ENCODE data around the gene ADAMTSL1.
"Not testable (repeated sequence)": the region's sequence is repeated elsewhere in the genome, so short reads cannot be mapped to it uniquely, and the experiment has no call there.

Gene ADAMTSL1

GRCh38 chr9:18922161-18922885, 448.4 kb downstream of the ADAMTSL1 start:
- no peak for DNase-seq

- no peak for DNase-seq
Observed at GRCh38 chr9:18923167-18923566, 449.2 kb downstream of the ADAMTSL1 start.

- DNase-seq = no peak
Observed at GRCh38 chr9:18923671-18924430, 449.9 kb downstream of the ADAMTSL1 start.

GRCh38 chr9:18925880-18926279, 451.9 kb downstream of the ADAMTSL1 start:
- DNase-seq = no peak

GRCh38 chr9:18926513-18926912, 452.6 kb downstream of the ADAMTSL1 start:
- DNase-seq = no peak

GRCh38 chr9:18928711-18929110, 454.8 kb downstream of the ADAMTSL1 start:
- no peak for DNase-seq

GRCh38 chr9:18930611-18931010, 456.7 kb downstream of the ADAMTSL1 start:
- DNase-seq = not testable (repeated sequence)

GRCh38 chr9:18935541-18935940, 461.6 kb downstream of the ADAMTSL1 start:
- DNase-seq = no peak

- DNase-seq = no peak
Observed at GRCh38 chr9:18936094-18936871, 462.3 kb downstream of the ADAMTSL1 start.

GRCh38 chr9:18939943-18940342, 466.0 kb downstream of the ADAMTSL1 start:
- DNase-seq = no peak

GRCh38 chr9:18941060-18941740, 467.2 kb downstream of the ADAMTSL1 start:
- no peak for DNase-seq

- DNase-seq = no peak
Observed at GRCh38 chr9:18942801-18943200, 468.8 kb downstream of the ADAMTSL1 start.

- DNase-seq = peak; percentile 3
Observed at GRCh38 chr9:18947892-18948339, 474.0 kb downstream of the ADAMTSL1 start.

GRCh38 chr9:18951936-18952335, 478.0 kb downstream of the ADAMTSL1 start:
- no peak for DNase-seq

- DNase-seq = no peak
Observed at GRCh38 chr9:18955626-18956025, 481.7 kb downstream of the ADAMTSL1 start.

All from CD4-positive, alpha-beta T cell treated with Interleukin-17A for 1 hour (primary cell).